Transverse colon (tissue), 4 donors: ENCODE measurements around the gene LDB2. TPM values are rescaled to one million over a fixed set of nuclear protein-coding genes. Genes with fewer than 3 reads are reported as not detected.

Experiments
- DNase-seq: peaks from one replicate; pipeline ENCODE4 v3.0.0-alpha.2; 2019
- H3K27ac ChIP-seq, 4 donors: fragments of 200-600 bp; sonication (generic); 2 replicates each; pipeline ENCODE4 v1.5.1; 2016 to 2018; ENCODE audit warnings: inconsistent platforms in 4 of 4
- H3K27me3 ChIP-seq: fragments of 200-600 bp; sonication (generic); 2 replicates; pipeline ENCODE4 v1.5.1; 2017; ENCODE audit warnings: inconsistent platforms
- H3K36me3 ChIP-seq, 4 donors: fragments of 200-600 bp; sonication (generic); 2 replicates each; pipeline ENCODE4 v1.5.1; 2017 to 2019; ENCODE audit warnings: inconsistent platforms in 4 of 4
- H3K4me1 ChIP-seq, 4 donors: fragments of 200-600 bp; sonication (generic); 2 replicates each; pipeline ENCODE4 v1.5.1; 2017 to 2020; ENCODE audit warnings: inconsistent platforms in 4 of 4
- H3K4me3 ChIP-seq, 4 donors: fragments of 200-600 bp; sonication (generic); 1 replicate in 1 of 4; 2 replicates in 3 of 4; pipeline versions ENCODE4 v1.5.1 to v1.6.1; 2017 to 2019; ENCODE audit warnings: inconsistent platforms in 4 of 4
- H3K9me3 ChIP-seq, 2 donors: fragments of 200-600 bp; sonication (generic); 2 replicates each; pipeline ENCODE4 v1.5.1; 2017 to 2019; ENCODE audit warnings: inconsistent platforms in 2 of 2
- CTCF ChIP-seq, 5 experiments: fragments of 200-600 bp in 3 of 5; fragments of 450-650 bp in 2 of 5; sonication (generic) in 3 of 5; IDR thresholded peaks; 1 replicate in 2 of 5; 2 replicates in 3 of 5; pipeline ENCODE4 v1.5.1; 2016 to 2017; ENCODE audit warnings: antibody characterized with exemption in 5 of 5, inconsistent platforms in 3 of 5, mild to moderate bottlenecking in 2 of 5, moderate library complexity in 1 of 5
- EP300 ChIP-seq: sonication (generic); formaldehyde crosslinking; IDR thresholded peaks from one replicate; pipeline ENCODE4 v1.6.1; 2017; ENCODE audit warnings: antibody characterized with exemption, low read depth
- POLR2A ChIP-seq: fragments of 450-650 bp; IDR thresholded peaks from one replicate; pipeline ENCODE4 v1.6.1; 2016; ENCODE audit warnings: antibody characterized with exemption, mild to moderate bottlenecking, moderate library complexity
- POLR2AphosphoS5 ChIP-seq, 3 donors: sonication (generic); formaldehyde crosslinking; IDR thresholded peaks; one replicate each; pipeline ENCODE4 v1.6.1; 2016; ENCODE audit warnings: antibody characterized with exemption in 3 of 3
- WGBS, 2 donors: methylation state at CpG; one replicate each; pipeline ENCODE4 v1.1.5; 2018; ENCODE audit warnings: low coverage in 1 of 2; 5-methylcytosine and 5-hydroxymethylcytosine counted together
- in situ Hi-C, 4 donors: fragments of 200-750 bp; cut with MboI; loops; one replicate each; pipeline versions ENCODE4 v1.15.0 to v1.15.1; 2017; ENCODE audit warnings: low sequenced_read_pairs in 3 of 4, low pct_ligation_motif_present in 1 of 4, low pct_unique_long_range_greater_than_20kb in 1 of 4
- intact Hi-C: fragments of 100-400 bp; cut with DNase I; formaldehyde crosslinking; loops from one replicate; pipeline ENCODE4 v1.15.1; 2023; ENCODE audit warnings: low total_unique reads
- total RNA-seq, 4 donors: library from RNA; depleted of rRNA; stranded (reverse); fragments of >200 nt; gene quantifications; one replicate each; pipeline ENCODE4 v1.1.0, GENCODE V29; 2016

The LDB2 gene
- total RNA-seq, 4 donors from 2014 or later, result 7.0 to 46.6 (median 8.9) TPM

GRCh38 chr4:16759931-16760582, 138.4 kb downstream of the LDB2 start:
- H3K36me3 ChIP-seq, result no peaks in the 10 kb centered on the region
- WGBS, 2 donors, result 77 to 88% methylated on average over 2 to 5 of the region's 5 CpGs
- H3K9me3 ChIP-seq, result no peaks in the 10 kb centered on the region
- no peak for DNase-seq
- no peak overlapping the region for H3K4me3 ChIP-seq
- TF ChIP-seq POLR2A, result no peak
- TF ChIP-seq EP300, result no peak
- TF ChIP-seq POLR2AphosphoS5 (IDR thresholded peaks at IDR 0.05), result no peak
- no peak for TF ChIP-seq CTCF (IDR thresholded peaks at IDR 0.05)
- no peak overlapping the region for H3K27ac ChIP-seq
- in situ Hi-C loops (no loop called here), intact Hi-C loops (no loop called here)
- H3K4me1 ChIP-seq, result no peaks in the 10 kb centered on the region
- H3K27me3 ChIP-seq, result no peaks in the 10 kb centered on the region

- Histone ChIP-seq H3K4me1 (no peaks in the 10 kb centered on the region), H3K27me3 (no peaks in the 10 kb centered on the region), H3K9me3 (no peaks in the 10 kb centered on the region), H3K4me3 (no peak overlapping the region), H3K36me3 (no peaks in the 10 kb centered on the region), H3K27ac (no peak overlapping the region)
- TF ChIP-seq POLR2A (no peak), EP300 (no peak), CTCF (IDR thresholded peaks at IDR 0.05) (no peak), POLR2AphosphoS5 (IDR thresholded peaks at IDR 0.05) (no peak)
- no peak for DNase-seq
- WGBS, 2 donors, result 79 to 83% methylated on average over 6 to 8 of the region's 8 CpGs
- intact Hi-C loops (no loop called here), in situ Hi-C loops (no loop called here)
Observed at GRCh38 chr4:16758816-16759215, 139.6 kb downstream of the LDB2 start.

GRCh38 chr4:16758255-16758654, 140.2 kb downstream of the LDB2 start:
- TF ChIP-seq POLR2AphosphoS5 (IDR thresholded peaks at IDR 0.05) (no peak), EP300 (no peak), POLR2A (no peak), CTCF (IDR thresholded peaks at IDR 0.05) (no peak)
- H3K4me1 ChIP-seq, result no peaks in the 10 kb centered on the region
- no peaks in the 10 kb centered on the region for H3K27me3 ChIP-seq
- intact Hi-C loops (no loop called here), in situ Hi-C loops (no loop called here)
- H3K27ac ChIP-seq, result no peak overlapping the region
- H3K9me3 ChIP-seq, result no peaks in the 10 kb centered on the region
- H3K36me3 ChIP-seq, result no peaks in the 10 kb centered on the region
- DNase-seq, result no peak
- 67 to 68% methylated on average over 1 to 2 of the region's 2 CpGs for WGBS, 2 donors
- no peak overlapping the region for H3K4me3 ChIP-seq

GRCh38 chr4:16757080-16757521, 141.3 kb downstream of the LDB2 start:
- in situ Hi-C loops, result no loop called here
- no peak overlapping the region for H3K27ac ChIP-seq
- TF ChIP-seq CTCF (IDR thresholded peaks at IDR 0.05) (no peak), POLR2AphosphoS5 (IDR thresholded peaks at IDR 0.05) (no peak), POLR2A (no peak), EP300 (no peak)

More at GRCh38 chr4:16757080-16757521, 141.3 kb downstream of the LDB2 start:
- Histone ChIP-seq H3K9me3 (no peaks in the 10 kb centered on the region), H3K4me3 (no peak overlapping the region), H3K36me3 (no peaks in the 10 kb centered on the region), H3K4me1 (no peaks in the 10 kb centered on the region), H3K27me3 (no peaks in the 10 kb centered on the region)
- intact Hi-C loops, result no loop called here
- DNase-seq, result no peak
- 55 to 81% methylated on average over 8 to 14 of the region's 14 CpGs for WGBS, 2 donors
